K562 (cell line): ENCODE measurements around the gene FGD1. TPM values are rescaled to one million over a fixed set of nuclear protein-coding genes. Genes with fewer than 3 reads are reported as not detected.

Experiments
- ATAC-seq: fragments of 200-7000 bp; cut with Tn5 transposase; 3 replicates; pipeline ENCODE4 v1.9.1; 2020; ENCODE audit warnings: moderate library complexity
- BruUV-seq: library from RNA; stranded (reverse); fragments of 400-500 nt; replicated peaks from 2 replicates; lab custom pipeline; 2021; lab: Mats Ljungman, UMichigan
- CTCF ChIA-PET: fragments of 300-600 bp; formaldehyde crosslinking; extraction: SDS; loops from one replicate; lab custom pipeline; 2021; ENCODE audit warnings: low intra/inter-chr PET ratio; lab: Yijun Ruan, JAX
- POLR2A ChIA-PET: fragments of 300-600, 350-650 bp; sonication (Branson Sonifier 250); formaldehyde crosslinking; extraction: SDS; loops from one replicate; lab custom pipeline; 2021; ENCODE audit warnings: antibody characterized with exemption, inconsistent platforms; lab: Yijun Ruan, JAX
- DNase-seq, 4 experiments: peaks; one replicate each; pipeline versions ENCODE4 v3.0.0 to v3.0.0-alpha.2; 2011 to 2018; ENCODE audit warnings: low spot score in 3 of 4, mixed read lengths in 3 of 4; ENCODE audit errors: extremely low read depth in 1 of 4
- FAIRE-seq: peaks from 2 replicates; lab custom pipeline; 2011; peaks lifted over from hg19 to GRCh38; lab: Jason Lieb, UNC
- H2AFZ ChIP-seq: 2 replicates; pipeline ENCODE4 v1.6.0; 2011; ENCODE audit warnings: low read depth, low read length, control low read depth, inconsistent platforms
- H3K27ac ChIP-seq: fragments of 200-600 bp; 3 replicates; pipeline ENCODE4 v1.8.0; 2011; ENCODE audit warnings: low read depth, mild to moderate bottlenecking, control low read depth, inconsistent platforms, low read length, moderate library complexity, mixed read lengths; ENCODE audit errors: extremely low read depth
- H3K27me3 ChIP-seq, 2 experiments: fragments of 300-600 bp in 1 of 2; 2 replicates in 1 of 2; 3 replicates in 1 of 2; pipeline versions ENCODE4 v1.6.0 to v1.8.0; 2011; ENCODE audit warnings: inconsistent platforms in 2 of 2, low read length in 2 of 2, mild to moderate bottlenecking in 1 of 2, mixed read lengths in 1 of 2, moderate library complexity in 1 of 2; ENCODE audit not compliant: control insufficient read depth in 2 of 2, insufficient read depth in 2 of 2
- H3K36me3 ChIP-seq: fragments of 300-600 bp; 3 replicates; pipeline ENCODE4 v1.8.0; 2011; ENCODE audit warnings: mild to moderate bottlenecking, low read length, inconsistent platforms; ENCODE audit not compliant: control insufficient read depth, insufficient read depth
- H3K4me1 ChIP-seq, 2 experiments: fragments of 200-600 bp in 1 of 2; replicated peaks in 1 of 2; 2 replicates in 1 of 2; 3 replicates in 1 of 2; pipeline versions ENCODE4 v1.5.1 to v1.8.0; 2011; ENCODE audit warnings: inconsistent platforms in 2 of 2, low read length in 2 of 2, mild to moderate bottlenecking in 1 of 2, mixed read lengths in 1 of 2, moderate library complexity in 1 of 2; ENCODE audit not compliant: control insufficient read depth in 2 of 2, insufficient read depth in 2 of 2
- H3K4me2 ChIP-seq: 2 replicates; pipeline ENCODE4 v1.6.1; 2011; ENCODE audit warnings: low read length, control low read depth, inconsistent platforms, mixed read lengths; ENCODE audit not compliant: insufficient read depth
- H3K4me3 ChIP-seq: fragments of 200-600 bp; sonication (generic), shearing (Covaris generic); 2 replicates; pipeline ENCODE4 v1.5.1; 2016; ENCODE audit warnings: control low read depth, inconsistent platforms
- H3K79me2 ChIP-seq: fragments of 200-600 bp; 3 replicates; pipeline ENCODE4 v1.8.0; 2011; ENCODE audit warnings: low read length, inconsistent platforms; ENCODE audit not compliant: control insufficient read depth, insufficient read depth
- H3K9ac ChIP-seq, 2 experiments: 2 replicates each; pipeline versions ENCODE4 v1.6.0 to v1.6.1; 2011; ENCODE audit warnings: low read depth in 2 of 2, low read length in 2 of 2, control low read depth in 1 of 2, inconsistent platforms in 1 of 2, mild to moderate bottlenecking in 1 of 2, mixed read lengths in 1 of 2; ENCODE audit not compliant: insufficient read depth in 1 of 2
- H3K9me1 ChIP-seq: one replicate; pipeline ENCODE4 v1.6.0; 2011; ENCODE audit warnings: inconsistent platforms, mild to moderate bottlenecking, low read length, moderate library complexity; ENCODE audit not compliant: control insufficient read depth, insufficient read depth
- H3K9me3 ChIP-seq: replicated peaks from 2 replicates; pipeline ENCODE4 v1.5.1; 2011; ENCODE audit warnings: low read depth, low read length, inconsistent platforms; ENCODE audit not compliant: control insufficient read depth, insufficient read depth
- H4K20me1 ChIP-seq: replicated peaks from 2 replicates; pipeline ENCODE4 v1.6.1; 2011; ENCODE audit warnings: low read length, inconsistent platforms, mixed read lengths; ENCODE audit not compliant: control insufficient read depth, insufficient read depth
- ADNP ChIP-seq: fragments of 200-800 bp; sonication (Bioruptor generic); IDR thresholded peaks from 2 replicates; pipeline ENCODE4 v1.6.1; 2016; ENCODE audit warnings: missing genetic modification characterization, missing compliant biosample characterization
- ATF2 ChIP-seq: sonication (generic); formaldehyde crosslinking; IDR thresholded peaks from 2 replicates; pipeline ENCODE4 v1.8.1; 2022; ENCODE audit warnings: missing genetic modification reagents
- ATF4 ChIP-seq: fragments of 450-650 bp; formaldehyde crosslinking; IDR thresholded peaks from 2 replicates; pipeline ENCODE4 v1.4.0; 2022; ENCODE audit warnings: mild to moderate bottlenecking, moderate library complexity
- BCOR ChIP-seq: fragments of 450-650 bp; IDR thresholded peaks from 2 replicates; pipeline ENCODE4 v1.6.1; 2016
- DNMT1 ChIP-seq: fragments of 450-650 bp; IDR thresholded peaks from 2 replicates; pipeline ENCODE4 v1.6.1; 2016; ENCODE audit warnings: antibody characterized with exemption, mild to moderate bottlenecking
- GATAD2A ChIP-seq: fragments of 450-650 bp; IDR thresholded peaks from 2 replicates; pipeline ENCODE4 v1.6.1; 2017
- JUN ChIP-seq, 2 experiments: sonication (generic) in 1 of 2; formaldehyde crosslinking in 1 of 2; IDR thresholded peaks; 2 replicates each; pipeline versions ENCODE4 v1.6.1 to v1.8.0; 2012 to 2022; ENCODE audit warnings: borderline replicate concordance in 2 of 2, mild to moderate bottlenecking in 2 of 2, improper control_type of control experiment in 1 of 2, low read depth in 1 of 2, low read length in 1 of 2, missing genetic modification reagents in 1 of 2
- KDM1A ChIP-seq, 2 experiments: fragments of 450-650 bp; IDR thresholded peaks; 2 replicates each; pipeline ENCODE4 v1.6.1; 2016; ENCODE audit warnings: mild to moderate bottlenecking in 2 of 2
- MEF2A ChIP-seq: IDR thresholded peaks from 2 replicates; pipeline ENCODE4 v1.6.1; 2011; ENCODE audit warnings: low read depth, mild to moderate bottlenecking, low read length, moderate library complexity; ENCODE audit not compliant: control insufficient read depth
- NCOA1 ChIP-seq: fragments of 450-650 bp; IDR thresholded peaks from 2 replicates; pipeline ENCODE4 v1.6.1; 2016; ENCODE audit warnings: low read depth
- NR1H2 ChIP-seq: sonication (generic); formaldehyde crosslinking; IDR thresholded peaks from 2 replicates; pipeline ENCODE4 v1.4.0; 2020; ENCODE audit warnings: mild to moderate bottlenecking, missing genetic modification reagents
- NR2F6 ChIP-seq: fragments of 450-650 bp; formaldehyde crosslinking; IDR thresholded peaks from 2 replicates; pipeline ENCODE4 v1.4.0; 2020; ENCODE audit warnings: mild to moderate bottlenecking
- PTBP1 ChIP-seq: fragments of 200-400 bp; formaldehyde crosslinking; IDR thresholded peaks from 2 replicates; pipeline ENCODE4 v1.6.1; 2017; ENCODE audit warnings: low read depth, low read length
- RBM25 ChIP-seq: fragments of 200-400 bp; formaldehyde crosslinking; IDR thresholded peaks from 2 replicates; pipeline ENCODE4 v1.6.1; 2018; ENCODE audit warnings: low read length, low read depth, moderate library complexity; ENCODE audit not compliant: severe bottlenecking
- SAP30 ChIP-seq: fragments of 200-600 bp; sonication (generic); IDR thresholded peaks from 2 replicates; pipeline ENCODE4 v1.6.1; 2012; ENCODE audit warnings: borderline replicate concordance, low read depth, mild to moderate bottlenecking, moderate library complexity, low read length, control low read depth, inconsistent platforms; ENCODE audit not compliant: insufficient read depth, poor library complexity, severe bottlenecking
- STAT5A ChIP-seq: IDR thresholded peaks from 2 replicates; pipeline ENCODE4 v1.6.1; 2012; ENCODE audit warnings: low read length, inconsistent platforms, borderline replicate concordance
- TAF15 ChIP-seq: fragments of 200-400 bp; formaldehyde crosslinking; IDR thresholded peaks from 2 replicates; pipeline ENCODE4 v1.6.1; 2017; ENCODE audit warnings: mild to moderate bottlenecking, low read depth, low read length, moderate library complexity
- TCF15 ChIP-seq: fragments of 250-450 bp; sonication (Bioruptor Pico); IDR thresholded peaks from 2 replicates; pipeline ENCODE4 v1.8.0; 2022; ENCODE audit warnings: moderate library complexity, mild to moderate bottlenecking, inconsistent platforms
- U2AF1 ChIP-seq: fragments of 200-400 bp; formaldehyde crosslinking; optimal IDR thresholded peaks from 2 replicates; pipeline ENCODE3; 2017; ENCODE audit warnings: mild to moderate bottlenecking, low read depth, low read length, moderate library complexity
- ZNF133 ChIP-seq: fragments of 250-450 bp; sonication (Bioruptor Pico); IDR thresholded peaks from 2 replicates; pipeline ENCODE4 v1.4.0; 2020; ENCODE audit warnings: mild to moderate bottlenecking
- in situ Hi-C: fragments of 300-500 bp; cut with MboI; formaldehyde crosslinking; loops from 4 replicates; pipeline ENCODE4 v1.15.0; 2018; ENCODE audit warnings: inconsistent platforms, mixed read lengths
- intact Hi-C: fragments of 100-400 bp; cut with micrococcal nuclease; formaldehyde crosslinking; loops from 2 replicates; pipeline ENCODE4 v1.14.2; 2022
- polyA plus RNA-seq, 8 experiments: library from polyadenylated mRNA; depleted of rRNA in 4 of 8; stranded (reverse) in 5 of 8; unstranded in 3 of 8; fragments of >200 nt; fragmentation: Nextera tagmentation in 2 of 8; fragmentation: Illumina TruSeq in 1 of 8; extraction: Ambion mirVana in 2 of 8; extraction: Trizol in 1 of 8; gene quantifications; 2 replicates each; pipeline versions ENCODE4 v1.2.1 to v1.2.3, GENCODE V29; 2011 to 2014; ENCODE audit warnings: inconsistent platforms in 1 of 8, missing spikeins in 1 of 8
- total RNA-seq, 7 experiments: library from RNA; depleted of rRNA in 6 of 7; stranded (reverse); fragments of >200 nt in 6 of 7; fragmentation: Illumina TruSeq in 2 of 7; extraction: Trizol in 2 of 7; gene quantifications; 2 replicates each; pipeline versions ENCODE4 v1.2.1 to v1.2.3, GENCODE V29; 2011 to 2021; ENCODE audit warnings: low replicate concordance in 1 of 7

The FGD1 gene
- total and polyA plus RNA-seq, 9 of the 15 experiments (the other 6 are each of a cell fraction or from before 2014, with no cell fraction given) = 0.01 to 0.09 (median 0.04) TPM; not detected in 2

- no peaks in the 10 kb centered on the region for H3K79me2 ChIP-seq
- CTCF ChIA-PET = no interaction called here
- ATAC-seq (no peak), FAIRE-seq (no peak), DNase-seq (no peak)
- no peaks in the 10 kb centered on the region for H3K9me3 ChIP-seq
- no peaks in the 10 kb centered on the region for H4K20me1 ChIP-seq
- H3K4me2 ChIP-seq = no peak overlapping the region
- BruUV-seq = no TSS peak
- H3K9me1 ChIP-seq = no peaks in the 10 kb centered on the region
- H3K4me1 ChIP-seq = peaks cover 0 to 5% of the 10 kb centered on the region in 2 experiments; a peak in 1 of 5 replicates
- in situ Hi-C loops = no loop called here
- H3K4me3 ChIP-seq = no peak overlapping the region
- H3K36me3 ChIP-seq = peaks cover 6% of the 10 kb centered on the region; the same call in 1 of the 3 replicates
- POLR2A ChIA-PET = no interaction called here
- H3K9ac ChIP-seq = no peak overlapping the region
- TF ChIP-seq NCOA1 = no peak
- no peak for TF ChIP-seq STAT5A
- TF ChIP-seq ATF4 (CRISPR knock-in tag) = no peak
- no peak for TF ChIP-seq U2AF1
- no peak for TF ChIP-seq TCF15 (CRISPR knock-in tag)
- no peak for TF ChIP-seq JUN (IDR thresholded peaks at IDR 0.05; ENCODE audit: borderline replicate concordance, low read depth, low read length)
- no peak for TF ChIP-seq JUN (CRISPR knock-in tag; IDR thresholded peaks at IDR 0.05; ENCODE audit: borderline replicate concordance)
- no peak for TF ChIP-seq ATF2 (CRISPR knock-in tag)
- TF ChIP-seq BCOR = peak; percentile 57
- no peak for TF ChIP-seq PTBP1
- no peak for TF ChIP-seq GATAD2A
- TF ChIP-seq NR1H2 = no peak
- TF ChIP-seq ZNF133 = no peak
- TF ChIP-seq MEF2A = no peak
- peak; percentile 89 for TF ChIP-seq RBM25
- no peak for TF ChIP-seq NR2F6 (CRISPR knock-in tag)
- TF ChIP-seq SAP30 = no peak
- 0 out of 4 replicates have a peak, but pooled peaks of 1 of the 2 experiments have one; percentile 24 for TF ChIP-seq KDM1A (IDR thresholded peaks at IDR 0.05)
- TF ChIP-seq ADNP (tag) = 0 out of 2 replicates have a peak, but pooled peaks have one; percentile 33
- no peak for TF ChIP-seq DNMT1
- no peak for TF ChIP-seq TAF15
- no peaks in the 10 kb centered on the region for H3K27me3 ChIP-seq
- no peak overlapping the region for H3K27ac ChIP-seq
- intact Hi-C loops = no loop called here
- no peak overlapping the region for H2AFZ ChIP-seq
Observed at GRCh38 chrX:54449929-54450328, 46.1 kb downstream of the FGD1 start.
